Esophagus squamous epithelium (tissue), 4 donors: ENCODE results near the gene PRPH.

ENCODE experiments used
- CTCF ChIP-seq, 6 experiments: fragments of 450-650 bp in 4 of 6; fragments of 200-600 bp in 2 of 6; sonication (generic) in 2 of 6; IDR thresholded peaks; one replicate each; pipeline ENCODE4 v1.5.1; 2016 to 2019; ENCODE audit warnings: antibody characterized with exemption in 6 of 6, mild to moderate bottlenecking in 4 of 6, moderate library complexity in 4 of 6
- POLR2A ChIP-seq, 4 donors: fragments of 450-650 bp; IDR thresholded peaks; one replicate each; pipeline ENCODE4 v1.6.1; 2017; ENCODE audit warnings: antibody characterized with exemption in 4 of 4, mild to moderate bottlenecking in 4 of 4, moderate library complexity in 3 of 4

DNA sequence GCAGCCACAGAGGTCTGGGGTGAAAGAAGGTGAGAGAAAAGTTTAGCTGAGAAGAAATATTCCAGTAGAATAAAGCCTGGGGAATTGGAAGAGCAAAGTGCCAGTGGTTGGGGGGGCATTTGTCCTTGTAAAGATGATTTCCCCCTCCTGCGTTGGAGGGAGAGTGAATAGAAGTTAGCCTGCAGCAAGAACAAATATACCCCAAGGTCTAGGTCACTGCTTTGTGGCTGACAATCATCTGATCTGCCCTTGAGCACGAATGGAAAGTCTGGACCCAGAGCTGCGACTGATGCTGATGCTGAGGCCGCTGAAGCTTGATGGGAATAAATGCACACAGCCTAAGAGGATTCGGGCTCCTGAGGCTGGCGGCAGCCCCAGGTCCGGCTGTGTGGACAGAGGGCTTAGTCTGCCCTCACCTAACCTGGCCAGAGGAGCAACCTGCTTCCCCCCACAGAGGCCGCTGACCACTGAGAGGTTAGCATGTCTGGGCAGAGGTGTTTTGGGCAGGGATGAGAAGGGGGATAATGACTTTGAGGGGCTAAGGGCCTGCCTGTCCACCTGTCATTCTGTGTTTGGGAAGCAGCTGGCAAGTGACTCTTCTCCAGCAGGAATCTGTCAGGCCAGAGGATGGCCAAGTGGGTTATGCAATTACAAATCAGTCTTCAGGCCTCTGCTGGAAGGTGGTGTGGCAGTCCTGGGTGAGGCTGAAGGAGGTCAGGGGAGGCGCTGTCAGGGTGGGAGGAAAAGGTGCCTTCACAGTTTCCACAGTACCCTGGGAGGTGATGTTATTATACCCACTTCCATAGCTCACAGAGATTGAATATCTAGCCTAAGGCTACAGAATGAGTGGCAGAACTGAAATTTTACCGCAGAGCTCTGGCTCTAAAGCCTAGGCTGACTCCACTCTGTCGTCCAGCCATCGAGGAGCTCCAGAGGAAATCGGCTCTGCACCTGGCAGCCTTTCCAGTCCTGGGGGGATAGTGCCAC lies 18.4 kb upstream of the PRPH start:
- TF ChIP-seq POLR2A (IDR thresholded peaks at IDR 0.05), result no peak
- TF ChIP-seq CTCF (IDR thresholded peaks at IDR 0.05), result no peak
